HEK293T (cell line): Measurements from ENCODE around the gene GUCY1A2.

ENCODE experiments used
- BHLHE40 ChIP-seq: fragments of 450-650 bp; IDR thresholded peaks from 2 replicates; pipeline ENCODE4 v1.6.1; 2016; ENCODE audit warnings: mild to moderate bottlenecking, moderate library complexity, borderline replicate concordance
- ELF4 ChIP-seq: fragments of 450-650 bp; IDR thresholded peaks from 2 replicates; pipeline ENCODE4 v1.6.1; 2017; ENCODE audit warnings: antibody characterized with exemption
- HDGF ChIP-seq: fragments of 450-650 bp; IDR thresholded peaks from 2 replicates; pipeline ENCODE4 v1.6.1; 2017; ENCODE audit warnings: antibody characterized with exemption, borderline replicate concordance
- L3MBTL2 ChIP-seq: fragments of 450-650 bp; conservative IDR thresholded peaks from 2 replicates; pipeline ENCODE4 v1.6.1; 2016; ENCODE audit warnings: mild to moderate bottlenecking
- SP1 ChIP-seq: fragments of 450-650 bp; IDR thresholded peaks from 2 replicates; pipeline ENCODE4 v1.6.1; 2017

GRCh38 chr11:106733635-106734034 is 284.6 kb downstream of the GUCY1A2 start:
- TF ChIP-seq BHLHE40 (no peak), SP1 (no peak), HDGF (no peak), ELF4 (no peak), L3MBTL2 (no peak)
